Lower lobe of right lung (tissue), 2 donors: ENCODE results near the gene ACTG1. TPM values are rescaled to one million over a fixed set of nuclear protein-coding genes. Genes with fewer than 3 reads are reported as not detected.

Source experiments
- ATAC-seq, 2 donors: fragments of 200-7000 bp; cut with Tn5 transposase; one replicate each; pipeline ENCODE4 v1.9.1; 2020 to 2022; ENCODE audit warnings: mild to moderate bottlenecking in 2 of 2, moderate library complexity in 2 of 2
- DNase-seq: peaks from one replicate; pipeline ENCODE4 v3.0.0-alpha.2; 2020
- H3K27ac ChIP-seq: fragments of 200-600 bp; one replicate; pipeline ENCODE4 v1.8.0; 2022
- H3K27me3 ChIP-seq: fragments of 200-600 bp; one replicate; pipeline ENCODE4 v1.8.0; 2022; ENCODE audit warnings: low read depth
- H3K36me3 ChIP-seq: fragments of 200-600 bp; one replicate; pipeline ENCODE4 v1.8.0; 2022; ENCODE audit warnings: mild to moderate bottlenecking
- H3K4me1 ChIP-seq: fragments of 200-600 bp; one replicate; pipeline ENCODE4 v1.8.0; 2022
- H3K4me3 ChIP-seq: fragments of 200-600 bp; one replicate; pipeline ENCODE4 v1.8.0; 2022; ENCODE audit warnings: mild to moderate bottlenecking
- H3K9me3 ChIP-seq: fragments of 200-600 bp; one replicate; pipeline ENCODE4 v1.8.0; 2022
- CTCF ChIP-seq: fragments of 200-600 bp; IDR thresholded peaks from one replicate; pipeline ENCODE4 v1.8.0; 2022; ENCODE audit warnings: antibody characterized with exemption, mild to moderate bottlenecking
- intact Hi-C: fragments of 100-400 bp; cut with DNase I; formaldehyde crosslinking; loops from one replicate; pipeline ENCODE4 v1.11.0; 2022
- total RNA-seq: library from RNA; stranded (reverse); fragmentation: NEBNext Ultra II Directional; extraction: Animal tissue kit (Norgen Biotek cat#: 25700); gene quantifications from one replicate; pipeline ENCODE4 v1.2.1, GENCODE V29; 2021
- donor health status: DM: no; HTN: yes; CAD: no; lungs with severe emphysema.

ACTG1 gene
- total RNA-seq, 1 donor from 2014 or later, result 1,821 TPM

GRCh38 chr17:81493198-81494038 lies 19.2 kb downstream of the ACTG1 start:
- Histone ChIP-seq H3K36me3 (no peaks in the 10 kb centered on the region), H3K27ac (no peak overlapping the region), H3K27me3 (no peaks in the 10 kb centered on the region), H3K9me3 (no peaks in the 10 kb centered on the region), H3K4me1 (peaks cover 9% of the 10 kb centered on the region), H3K4me3 (no peak overlapping the region)
- intact Hi-C loops, result no loop called here
- no peak for TF ChIP-seq CTCF
- DNase-seq, result peak; percentile 41
- peak; percentile 19 to 41 for ATAC-seq

- TF ChIP-seq CTCF, result no peak
These were observed 19.9 kb downstream of the ACTG1 start for GRCh38 chr17:81492706-81493105.

GRCh38 chr17:81492202-81492601 lies 20.4 kb downstream of the ACTG1 start:
- no peaks in the 10 kb centered on the region for H3K9me3 ChIP-seq
- peaks cover 16% of the 10 kb centered on the region for H3K4me1 ChIP-seq
- H3K36me3 ChIP-seq, result no peaks in the 10 kb centered on the region
- ATAC-seq, result no peak
- H3K4me3 ChIP-seq, result no peak overlapping the region
- intact Hi-C loops, result no loop called here
- no peak for DNase-seq
- H3K27ac ChIP-seq, result no peak overlapping the region
- no peak for TF ChIP-seq CTCF
- no peaks in the 10 kb centered on the region for H3K27me3 ChIP-seq

More at GRCh38 chr17:81492706-81493105, 19.9 kb downstream of the ACTG1 start:
- no peaks in the 10 kb centered on the region for H3K9me3 ChIP-seq
- ATAC-seq (no peak), DNase-seq (no peak)
- peaks cover 12% of the 10 kb centered on the region for H3K4me1 ChIP-seq
- intact Hi-C loops, result no loop called here
- no peak overlapping the region for H3K27ac ChIP-seq
- H3K4me3 ChIP-seq, result no peak overlapping the region
- no peaks in the 10 kb centered on the region for H3K27me3 ChIP-seq
- H3K36me3 ChIP-seq, result no peaks in the 10 kb centered on the region

- no peak for DNase-seq
These were observed 20.8 kb downstream of the ACTG1 start for GRCh38 chr17:81491761-81492160.

GRCh38 chr17:81491181-81491581 lies 21.4 kb downstream of the ACTG1 start:
- Histone ChIP-seq H3K4me1 (peaks cover 16% of the 10 kb centered on the region), H3K27ac (no peak overlapping the region), H3K9me3 (no peaks in the 10 kb centered on the region), H3K36me3 (no peaks in the 10 kb centered on the region), H3K4me3 (no peak overlapping the region), H3K27me3 (no peaks in the 10 kb centered on the region)
- no peak for DNase-seq
- ATAC-seq, result peak in 1 of 2 donors; percentile 4
- intact Hi-C loops, result no loop called here
- no peak for TF ChIP-seq CTCF

More at GRCh38 chr17:81491761-81492160, 20.8 kb downstream of the ACTG1 start:
- H3K9me3 ChIP-seq, result no peaks in the 10 kb centered on the region
- H3K4me1 ChIP-seq, result peaks cover 16% of the 10 kb centered on the region
- ATAC-seq, result no peak
- no peak overlapping the region for H3K4me3 ChIP-seq
- no peaks in the 10 kb centered on the region for H3K36me3 ChIP-seq
- intact Hi-C loops, result no loop called here
- no peaks in the 10 kb centered on the region for H3K27me3 ChIP-seq
- TF ChIP-seq CTCF, result no peak
- no peak overlapping the region for H3K27ac ChIP-seq
